Uterus (tissue), 4 donors: Measurements from ENCODE around the gene FHIT. TPM values are rescaled to one million over a fixed set of nuclear protein-coding genes. Genes with fewer than 3 reads are reported as not detected.
A peak's percentile ranks its signal among the peaks of the same experiment; 100 is the strongest.

Experiments
- DNase-seq, 2 donors: peaks; one replicate each; pipeline ENCODE4 v3.0.0-alpha.2; 2019 to 2020
- H3K27ac ChIP-seq, 2 donors: fragments of 200-600 bp; sonication (generic); 1 replicate in 1 of 2; 2 replicates in 1 of 2; pipeline ENCODE4 v1.5.1; 2016 to 2018
- H3K27me3 ChIP-seq, 2 donors: fragments of 200-600 bp; sonication (generic); one replicate each; pipeline ENCODE4 v1.5.1; 2018 to 2019; ENCODE audit warnings: control low read depth in 1 of 2
- H3K36me3 ChIP-seq, 2 donors: fragments of 200-600 bp; sonication (generic); one replicate each; pipeline ENCODE4 v1.5.1; 2019; ENCODE audit warnings: control low read depth in 1 of 2
- H3K4me1 ChIP-seq, 2 donors: fragments of 200-600 bp; sonication (generic); one replicate each; pipeline ENCODE4 v1.5.1; 2018 to 2019; ENCODE audit warnings: control low read depth in 1 of 2
- H3K4me3 ChIP-seq, 2 donors: fragments of 200-600 bp; sonication (generic); 1 replicate in 1 of 2; 2 replicates in 1 of 2; pipeline ENCODE4 v1.5.1; 2018 to 2019; ENCODE audit warnings: mild to moderate bottlenecking in 1 of 2
- H3K9me3 ChIP-seq, 2 donors: fragments of 200-600 bp; sonication (generic); one replicate each; pipeline ENCODE4 v1.5.1; 2019; ENCODE audit warnings: control low read depth in 1 of 2
- CTCF ChIP-seq, 4 experiments: fragments of 200-600 bp in 2 of 4; fragments of 450-650 bp in 2 of 4; sonication (generic) in 2 of 4; IDR thresholded peaks; one replicate each; pipeline ENCODE4 v1.5.1; 2016 to 2019; ENCODE audit warnings: antibody characterized with exemption in 4 of 4, mild to moderate bottlenecking in 2 of 4, moderate library complexity in 1 of 4
- POLR2A ChIP-seq, 2 donors: fragments of 450-650 bp; IDR thresholded peaks; one replicate each; pipeline ENCODE4 v1.6.1; 2016; ENCODE audit warnings: antibody characterized with exemption in 2 of 2, mild to moderate bottlenecking in 1 of 2, moderate library complexity in 1 of 2
- intact Hi-C: fragments of 100-400 bp; cut with DNase I; formaldehyde crosslinking; loops from one replicate; pipeline ENCODE4 v1.15.1; 2023; ENCODE audit warnings: low total_unique reads
- total RNA-seq, 4 donors: library from RNA; depleted of rRNA in 3 of 4; stranded (reverse); fragments of >200 nt in 3 of 4; gene quantifications; one replicate each; pipeline versions ENCODE4 v1.1.0 to v1.2.4, GENCODE V29; 2014 to 2023
- donor health status: DM: yes; HTN: yes; CAD: no.

Gene FHIT
- total RNA-seq, 4 donors from 2014 or later: 1.3 to 15.2 (median 7.3) TPM

GRCh38 chr3:60085649-60086048 is 1165.6 kb downstream of the FHIT start:
- H3K4me3 ChIP-seq: no peak overlapping the region
- TF ChIP-seq CTCF (IDR thresholded peaks at IDR 0.05) (no peak), POLR2A (IDR thresholded peaks at IDR 0.05) (no peak)
- H3K27me3 ChIP-seq: no peaks in the 10 kb centered on the region
- H3K36me3 ChIP-seq: no peaks in the 10 kb centered on the region
- H3K4me1 ChIP-seq: no peaks in the 10 kb centered on the region
- H3K27ac ChIP-seq: no peak overlapping the region
- no peaks in the 10 kb centered on the region for H3K9me3 ChIP-seq
- intact Hi-C loops: no loop called here
- DNase-seq: no peak

DNA sequence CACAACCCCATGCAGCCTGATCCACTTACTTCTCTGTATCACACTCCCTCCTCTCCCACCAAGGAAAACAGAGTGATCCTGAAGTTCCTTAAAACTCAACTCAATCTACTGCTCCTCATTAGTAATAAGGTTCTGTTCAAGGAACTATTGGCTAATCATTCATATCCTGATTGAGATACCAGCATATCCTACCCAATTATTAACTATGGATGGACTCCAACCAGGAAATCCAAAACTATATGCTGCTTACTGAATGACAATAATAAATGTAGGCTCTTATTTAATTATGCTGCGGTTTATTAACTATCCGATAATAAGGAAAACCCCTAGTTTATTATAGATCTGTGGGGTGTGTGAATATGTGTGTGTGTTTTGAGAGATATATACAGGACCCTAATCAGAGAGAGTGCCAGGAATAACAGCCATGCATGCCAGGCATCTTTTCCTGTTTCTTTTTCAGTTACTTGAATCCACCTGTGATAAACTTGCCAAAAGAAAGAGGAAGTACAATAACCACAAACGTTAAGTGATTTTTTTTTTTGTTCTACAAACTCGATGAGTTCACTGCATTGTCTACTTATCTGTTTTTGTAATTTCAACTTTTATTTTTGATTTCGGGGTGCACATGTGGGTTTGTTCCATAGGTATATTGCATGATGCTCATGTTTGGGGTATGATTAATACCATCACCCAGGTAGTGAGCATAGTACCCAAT is 1169.7 kb downstream of the FHIT start:
- H3K27me3 ChIP-seq: no peaks in the 10 kb centered on the region

DNA sequence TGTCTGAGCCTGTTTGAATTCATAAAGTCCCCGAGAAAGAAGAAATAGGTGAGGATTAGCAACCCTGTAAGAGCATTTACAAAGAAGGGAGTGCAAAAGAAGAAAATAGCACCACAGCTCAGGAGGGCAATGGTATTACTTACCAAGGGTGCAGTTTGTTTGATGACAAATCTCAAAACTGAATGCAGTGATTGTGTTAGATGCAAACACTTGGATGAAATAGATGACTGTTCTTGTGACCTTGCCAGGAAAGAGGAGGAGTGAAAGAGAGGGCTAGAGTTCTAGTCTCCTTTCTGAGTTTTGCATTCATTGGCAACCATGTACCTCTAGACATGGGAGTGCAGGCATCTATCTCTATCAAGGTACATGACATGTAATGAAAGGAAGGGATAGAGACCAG is 1170.6 kb downstream of the FHIT start:
- Histone ChIP-seq H3K27me3 (no peaks in the 10 kb centered on the region), H3K9me3 (peaks cover 4 to 9% of the 10 kb centered on the region in 2 donors), H3K4me1 (no peaks in the 10 kb centered on the region), H3K36me3 (no peaks in the 10 kb centered on the region), H3K27ac (no peak overlapping the region), H3K4me3 (no peak overlapping the region)
- no peak for TF ChIP-seq POLR2A (IDR thresholded peaks at IDR 0.05)
- no peak for TF ChIP-seq CTCF (IDR thresholded peaks at IDR 0.05)
- intact Hi-C loops: no loop called here
- DNase-seq: no peak

More for the DNA sequence above, 1169.7 kb downstream of the FHIT start:
- peaks cover 4 to 9% of the 10 kb centered on the region in 2 donors for H3K9me3 ChIP-seq
- intact Hi-C loops: no loop called here
- no peaks in the 10 kb centered on the region for H3K36me3 ChIP-seq
- TF ChIP-seq POLR2A (IDR thresholded peaks at IDR 0.05) (no peak), CTCF (IDR thresholded peaks at IDR 0.05) (no peak)
- no peak overlapping the region for H3K27ac ChIP-seq
- no peak for DNase-seq
- no peak overlapping the region for H3K4me3 ChIP-seq
- no peaks in the 10 kb centered on the region for H3K4me1 ChIP-seq

GRCh38 chr3:60079076-60079475 is 1172.2 kb downstream of the FHIT start:
- peaks cover 4 to 9% of the 10 kb centered on the region in 2 donors for H3K9me3 ChIP-seq
- no peak for DNase-seq
- no peaks in the 10 kb centered on the region for H3K27me3 ChIP-seq
- H3K4me1 ChIP-seq: no peaks in the 10 kb centered on the region
- H3K4me3 ChIP-seq: no peak overlapping the region
- intact Hi-C loops: no loop called here
- H3K36me3 ChIP-seq: no peaks in the 10 kb centered on the region
- H3K27ac ChIP-seq: no peak overlapping the region
- TF ChIP-seq CTCF (IDR thresholded peaks at IDR 0.05): no peak
- no peak for TF ChIP-seq POLR2A (IDR thresholded peaks at IDR 0.05)

DNA sequence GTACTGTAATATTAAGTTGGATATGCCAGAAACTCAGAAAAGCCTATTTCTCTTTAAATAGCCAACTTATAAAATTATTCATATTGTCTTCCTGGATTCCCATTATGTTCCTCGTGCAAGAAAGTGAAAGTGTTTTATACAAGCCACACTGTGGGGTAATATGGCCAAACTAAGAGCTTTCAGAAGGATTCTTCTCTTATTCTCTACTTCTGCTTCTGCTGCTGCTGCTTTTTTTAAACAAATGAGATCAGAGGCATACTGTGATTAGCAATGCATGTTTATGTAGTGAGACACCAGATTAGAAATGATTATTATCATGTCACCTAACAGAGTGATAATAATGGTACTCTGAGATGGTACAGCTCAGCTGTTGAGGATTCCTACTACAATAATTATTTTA is 1174.9 kb downstream of the FHIT start:
- H3K27ac ChIP-seq: peak overlapping the region in 1 of 2 donors; percentile 26
- intact Hi-C loops: no loop called here
- no peaks in the 10 kb centered on the region for H3K27me3 ChIP-seq
- H3K4me3 ChIP-seq: no peak overlapping the region
- H3K36me3 ChIP-seq: no peaks in the 10 kb centered on the region
- H3K9me3 ChIP-seq: peaks cover 4 to 9% of the 10 kb centered on the region in 2 donors
- TF ChIP-seq POLR2A (IDR thresholded peaks at IDR 0.05) (no peak), CTCF (IDR thresholded peaks at IDR 0.05) (no peak)
- no peak for DNase-seq
- no peaks in the 10 kb centered on the region for H3K4me1 ChIP-seq
